LNCAP (cell line): ENCODE measurements around the gene HGS.

ENCODE experiments used
- CTCF ChIP-seq: fragments of 450-650 bp; IDR thresholded peaks from 2 replicates; pipeline ENCODE4 v1.5.1; 2017; ENCODE audit warnings: mild to moderate bottlenecking

The HGS gene

DNA sequence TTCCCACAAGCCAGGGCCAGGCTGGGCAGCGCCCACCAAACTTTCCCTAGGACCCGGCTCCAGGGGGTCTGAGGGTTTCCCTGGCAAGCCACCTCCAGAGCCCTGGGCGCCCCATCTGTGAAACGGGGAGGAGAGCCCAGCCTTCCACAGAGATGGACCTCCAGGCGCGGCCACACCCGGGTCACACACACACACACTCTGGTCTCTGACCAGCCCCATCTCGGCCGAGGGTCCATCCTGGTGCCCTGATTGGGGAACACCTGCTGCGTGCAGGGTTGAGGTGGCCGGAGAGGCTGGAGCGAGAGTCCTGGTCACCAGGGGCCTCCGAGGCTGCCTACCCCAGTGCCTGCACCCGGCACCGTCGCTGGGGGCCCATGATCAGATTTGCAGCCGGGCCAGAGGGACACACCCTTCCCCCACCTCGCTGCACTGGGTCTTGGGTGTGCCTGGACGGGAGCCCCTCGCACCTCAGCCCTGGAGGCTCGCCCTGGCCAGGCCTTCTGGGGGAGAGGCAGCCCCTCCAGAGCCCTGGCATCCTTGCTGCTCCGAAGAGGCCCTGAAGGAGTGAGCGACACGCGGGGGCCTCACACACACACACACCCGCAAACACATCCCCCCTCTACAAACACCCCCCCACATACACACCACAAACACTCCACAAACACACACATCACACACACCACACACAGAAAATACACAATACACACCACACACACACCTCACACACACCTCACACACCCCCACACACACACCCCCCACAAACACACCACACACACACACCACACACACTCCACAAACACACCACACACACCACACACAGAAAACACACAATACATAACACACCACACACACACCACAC is 58.0 kb downstream of the HGS start:
- no peak for TF ChIP-seq CTCF
